Thyroid gland (tissue), 4 donors: ENCODE results near the gene ZNF862.

Experiments
- CTCF ChIP-seq, 6 experiments: fragments of 200-600 bp in 3 of 6; fragments of 450-650 bp in 3 of 6; sonication (generic) in 3 of 6; IDR thresholded peaks; one replicate each; pipeline ENCODE4 v1.5.1; 2016 to 2019; ENCODE audit warnings: antibody characterized with exemption in 6 of 6, mild to moderate bottlenecking in 2 of 6, inconsistent platforms in 1 of 6, moderate library complexity in 1 of 6
- POLR2A ChIP-seq, 2 donors: fragments of 450-650 bp; IDR thresholded peaks; one replicate each; pipeline ENCODE4 v1.6.1; 2017; ENCODE audit warnings: antibody characterized with exemption in 2 of 2, mild to moderate bottlenecking in 2 of 2, moderate library complexity in 1 of 2

- TF ChIP-seq POLR2A (IDR thresholded peaks at IDR 0.05), result peak in 1 of 2 donors; percentile 46
- TF ChIP-seq CTCF (IDR thresholded peaks at IDR 0.05), result no peak
These were observed 17.5 kb downstream of the ZNF862 start for GRCh38 chr7:149855361-149856305.
